GM21390 (cell line): ENCODE measurements around the gene FUT3.
A peak's percentile ranks its signal among the peaks of the same experiment; 100 is the strongest.
"Not testable (repeated sequence)": the region's sequence is repeated elsewhere in the genome, so short reads cannot be mapped to it uniquely, and the experiment has no call there.

Experiments
- ATAC-seq: cut with Tn5 transposase; IDR thresholded peaks from one replicate; pipeline ENCODE4 v1.9.1; 2021; ENCODE audit not compliant: unreplicated experiment

FUT3 gene

DNA sequence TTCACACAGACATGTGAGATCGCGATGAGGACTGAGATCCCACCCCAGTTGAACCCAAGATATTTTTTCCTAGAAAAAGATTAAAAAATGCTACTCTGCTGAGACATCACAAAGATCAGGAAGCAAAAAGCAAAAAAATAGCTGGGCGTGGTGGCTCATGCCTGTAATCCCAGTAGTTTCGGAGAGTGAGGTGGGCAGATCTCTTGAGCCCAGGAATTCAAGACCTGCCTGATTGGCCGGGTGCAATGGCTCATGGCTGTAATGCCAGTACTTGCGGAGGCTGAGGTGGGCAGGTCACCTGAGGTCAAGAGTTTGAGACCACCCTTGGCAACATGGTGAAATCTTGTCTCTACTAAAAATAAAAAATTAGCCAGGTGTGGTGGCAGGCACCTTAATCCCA, 1.1 kb downstream of the FUT3 start:
- no peak for ATAC-seq

DNA sequence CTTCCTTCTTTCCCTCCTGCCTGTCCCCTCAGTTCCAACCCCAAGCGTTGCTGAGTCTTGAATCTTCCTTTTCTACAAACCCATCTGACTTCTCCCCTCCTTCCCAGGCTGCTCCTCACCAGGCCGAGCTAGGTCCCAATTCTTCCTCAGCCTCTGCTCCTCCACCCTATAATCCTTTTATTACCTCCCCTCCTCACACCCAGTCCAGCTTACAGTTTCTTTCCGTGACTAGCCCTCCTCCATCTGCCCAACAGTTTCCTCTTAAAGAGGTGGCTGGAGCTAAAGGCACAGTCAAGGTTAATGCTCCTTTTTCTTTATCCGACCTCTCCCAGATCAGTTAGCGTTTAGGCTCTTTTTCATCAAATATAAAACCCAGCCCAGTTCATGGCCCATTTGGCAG, 2.6 kb downstream of the FUT3 start:
- not testable (repeated sequence) for ATAC-seq

DNA sequence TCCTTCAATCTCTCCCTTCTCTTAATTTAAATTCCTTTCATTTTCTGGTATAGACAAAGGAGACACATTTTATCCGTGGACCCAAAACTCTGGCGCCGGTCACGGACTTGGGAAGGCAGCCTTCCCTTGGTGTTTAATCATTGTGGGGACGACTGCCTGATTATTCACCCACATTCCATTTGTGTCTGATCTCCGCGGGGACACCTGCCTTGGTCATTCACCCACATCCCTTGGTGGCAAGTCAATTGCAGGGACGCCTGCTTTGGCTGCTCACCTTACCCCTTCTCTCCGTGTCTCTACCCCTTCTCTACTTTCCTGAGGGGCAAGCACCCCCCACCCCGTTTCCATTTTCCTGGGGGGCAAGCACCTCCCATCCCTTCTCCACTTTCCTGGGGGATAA, 3.4 kb downstream of the FUT3 start:
- ATAC-seq = not testable (repeated sequence)

DNA sequence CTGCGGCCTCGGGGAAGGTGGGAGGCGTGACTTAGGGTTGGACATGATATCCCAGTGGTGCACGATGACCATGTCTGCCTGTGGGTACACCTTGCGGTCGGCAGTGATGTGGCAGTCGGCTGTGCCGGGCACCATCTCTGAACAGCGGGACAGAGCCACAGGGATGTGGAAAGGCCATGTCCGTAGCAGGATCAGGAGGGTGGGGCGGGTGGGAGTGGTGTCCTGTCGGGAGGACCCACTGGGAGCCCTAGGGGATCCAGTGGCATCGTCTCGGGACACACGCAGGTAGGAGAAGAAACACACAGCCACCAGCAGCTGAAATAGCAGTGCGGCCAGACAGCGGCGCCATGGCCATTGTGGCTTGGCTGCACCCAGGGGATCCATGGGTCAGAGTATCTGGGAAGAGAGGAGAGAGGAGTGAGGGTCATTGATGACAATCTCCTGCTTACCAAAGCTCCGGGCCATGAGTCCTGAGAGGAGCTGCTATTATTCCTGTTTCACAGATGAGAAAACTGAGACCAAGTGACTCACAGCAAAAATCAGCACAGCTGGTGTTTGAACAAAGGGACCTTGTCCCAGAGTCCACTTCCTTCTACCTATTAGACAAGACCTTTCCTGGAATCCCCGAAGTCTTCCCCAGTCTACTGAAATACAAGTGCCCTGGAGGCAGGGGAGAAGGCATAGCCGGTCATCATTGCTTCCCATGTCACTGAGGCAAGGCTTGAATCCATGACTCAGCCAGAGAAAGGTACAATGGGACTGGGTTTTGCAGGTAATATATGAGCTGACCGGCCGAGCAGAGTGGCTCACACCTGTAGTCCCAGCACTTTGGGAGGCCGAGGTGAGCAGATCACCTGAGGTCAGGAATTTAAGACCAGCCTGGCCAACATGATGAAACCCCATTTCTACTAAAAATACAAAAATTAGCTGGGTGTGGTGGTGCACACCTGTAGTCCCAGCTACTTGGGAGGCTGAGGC, 6.5 kb downstream of the FUT3 start:
- no peak for ATAC-seq

DNA sequence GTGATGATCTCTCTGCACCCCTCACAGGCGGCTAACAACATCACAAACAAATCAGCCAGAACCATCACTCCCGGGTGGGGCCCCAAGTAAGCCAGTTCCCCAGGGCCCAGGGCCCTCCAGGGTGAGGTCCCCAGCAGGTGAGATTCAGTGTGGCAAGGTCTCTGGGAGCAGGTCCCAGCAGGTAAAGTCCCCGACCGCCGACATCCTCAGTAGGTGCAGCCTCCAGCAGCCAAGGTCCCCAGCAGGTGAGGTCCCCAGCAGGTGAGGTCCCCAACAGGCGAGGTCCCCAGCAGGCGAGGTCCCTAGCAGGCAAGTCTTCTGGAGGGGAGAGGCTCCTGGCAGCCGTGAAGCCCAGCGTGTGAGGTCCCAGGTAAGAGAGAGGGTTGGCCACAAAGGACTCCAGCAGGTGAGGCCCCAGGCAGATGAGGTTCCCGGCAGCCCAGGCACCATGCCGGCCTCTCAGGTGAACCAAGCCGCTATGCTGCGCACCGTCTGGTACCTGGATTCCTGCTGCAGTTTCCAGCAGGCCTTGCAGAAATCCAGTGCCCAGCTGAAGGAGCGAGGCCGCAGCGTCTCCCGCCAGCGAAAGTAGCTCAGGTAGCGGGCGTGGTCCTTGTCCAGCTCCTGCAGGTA, 7.8 kb downstream of the FUT3 start:
- no peak for ATAC-seq

DNA sequence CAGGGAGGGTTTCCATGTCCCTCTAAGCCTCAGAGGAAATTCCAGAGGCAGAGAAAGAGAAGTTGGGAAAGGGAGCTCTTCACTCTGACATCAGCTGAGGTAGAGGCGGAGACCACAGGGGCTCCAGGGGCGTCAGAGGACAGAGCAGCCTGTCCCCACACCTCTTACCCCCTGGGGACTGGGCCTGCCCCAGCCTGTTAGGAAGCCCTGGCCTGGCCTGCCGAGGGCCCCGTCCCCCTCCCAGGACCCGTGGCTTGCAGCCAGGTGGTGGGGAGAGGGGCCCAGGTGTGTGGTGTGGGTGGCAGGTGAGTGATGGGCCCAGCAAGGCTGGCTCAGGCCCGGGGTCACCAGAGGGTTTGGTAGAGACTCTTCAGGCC, 9.5 kb downstream of the FUT3 start:
- not testable (repeated sequence) for ATAC-seq

DNA sequence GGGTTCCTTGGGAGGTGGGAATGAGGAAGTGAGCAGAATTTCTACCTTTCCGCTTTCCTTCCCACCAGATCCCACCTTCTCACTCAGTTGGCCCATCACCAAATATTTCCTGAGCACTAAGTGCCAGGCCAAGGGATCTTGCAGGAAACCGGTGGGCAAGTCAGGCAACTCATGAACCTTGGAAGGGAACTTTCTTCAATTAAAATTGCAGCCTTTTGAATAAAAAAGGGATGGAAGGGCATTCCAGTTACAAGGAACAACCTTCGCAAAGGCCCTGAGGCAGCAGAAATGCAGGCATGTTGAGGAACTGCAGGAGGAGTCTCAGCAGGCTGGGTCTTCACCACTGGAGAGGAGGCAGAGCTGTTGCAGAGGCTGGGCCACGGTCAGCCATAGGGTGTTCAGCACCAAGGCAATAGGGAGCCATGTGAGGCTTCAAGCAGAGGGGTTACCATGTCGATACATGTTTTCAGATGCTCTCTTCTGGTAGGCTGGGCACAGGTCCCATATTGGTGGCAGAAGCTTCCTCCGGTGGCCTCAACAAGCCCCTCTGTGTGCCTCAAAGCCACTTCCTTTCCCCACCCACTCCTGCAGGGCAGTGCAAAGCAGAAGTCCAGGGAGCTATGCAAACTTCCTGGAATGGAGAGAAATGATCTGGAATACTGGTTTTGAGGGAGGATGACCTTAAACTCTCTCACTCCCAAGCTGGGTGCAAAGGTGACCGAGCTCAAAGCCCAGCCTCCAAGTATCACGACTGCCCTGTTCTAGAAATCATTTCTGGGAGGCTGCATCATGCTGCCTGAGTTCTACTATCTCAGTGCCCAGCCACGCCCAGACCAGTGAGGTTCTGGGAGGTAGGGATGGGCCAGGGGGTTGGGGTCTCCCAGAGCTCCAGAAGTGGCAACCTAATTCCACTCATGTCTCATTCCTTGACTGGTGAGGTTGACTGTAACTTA, 11.9 kb downstream of the FUT3 start, which contains the start of gene FUT6:
TSS of gene FUT6 (minus strand) at position 638 of the 953 bp plus-strand sequence. CDS start 7,135 bp downstream, outside the sequence.
- ATAC-seq = no peak

DNA sequence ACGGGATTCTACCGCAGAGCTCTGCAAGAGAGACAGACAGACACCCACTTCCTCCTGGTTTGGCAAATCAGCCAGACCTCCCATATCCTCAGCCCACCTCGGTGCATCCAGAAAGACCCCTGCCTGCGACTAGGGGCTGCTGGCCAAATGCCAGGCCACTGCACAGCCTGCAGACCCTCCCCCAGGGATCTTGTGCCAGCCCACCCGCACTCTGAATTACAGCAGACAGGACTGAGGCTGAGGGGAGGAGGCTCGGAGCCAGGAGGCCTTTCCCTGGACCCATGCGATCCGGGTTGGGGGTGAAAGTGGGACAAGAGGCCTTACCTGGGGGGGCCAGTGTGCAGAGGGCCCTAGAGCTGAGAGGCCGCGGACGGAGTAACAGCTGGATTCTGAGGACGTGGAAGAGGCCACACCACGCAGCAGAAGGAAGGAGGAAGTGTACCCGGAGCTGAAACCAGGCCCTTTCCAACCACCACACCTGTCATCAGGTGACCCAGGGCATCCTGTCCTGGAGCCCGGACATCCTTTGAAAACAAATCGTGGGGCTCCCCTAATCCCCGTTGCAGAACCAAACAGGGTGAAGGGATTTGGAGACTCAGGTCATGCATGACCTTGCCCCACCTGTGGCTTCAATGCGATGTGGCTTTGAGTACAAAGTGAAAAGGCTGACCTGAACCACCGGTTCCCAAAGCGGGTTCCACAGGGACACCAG, 12.7 kb downstream of the FUT3 start:
- no peak for ATAC-seq

DNA sequence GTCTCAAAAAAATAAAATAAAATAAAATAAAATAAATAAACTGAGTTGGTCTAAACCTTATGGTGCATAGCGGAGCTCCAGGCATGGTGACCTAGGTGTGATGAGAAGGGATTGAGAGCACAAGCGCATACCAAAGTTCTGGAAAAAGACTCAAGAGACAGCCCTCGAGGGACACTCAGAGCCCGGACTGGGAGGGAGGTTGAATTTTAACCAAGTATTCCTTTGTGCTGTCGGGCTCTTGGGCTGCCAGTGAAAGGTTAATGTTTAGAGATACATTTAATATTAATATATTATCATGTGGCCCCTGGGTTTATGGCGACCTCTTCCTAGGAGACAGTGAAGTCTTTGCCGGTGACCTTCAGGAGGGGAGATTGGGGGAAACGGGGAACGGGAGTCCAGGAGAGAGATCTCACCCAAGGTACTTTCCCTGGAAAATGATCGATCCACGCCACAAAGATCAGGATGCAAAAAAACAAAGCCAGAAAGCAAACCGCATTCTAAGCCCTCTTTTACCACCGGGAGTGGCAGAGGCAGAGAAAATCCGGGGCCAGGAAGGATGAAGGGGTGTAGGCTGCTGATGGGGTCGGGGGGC, 13.4 kb downstream of the FUT3 start:
- no peak for ATAC-seq

DNA sequence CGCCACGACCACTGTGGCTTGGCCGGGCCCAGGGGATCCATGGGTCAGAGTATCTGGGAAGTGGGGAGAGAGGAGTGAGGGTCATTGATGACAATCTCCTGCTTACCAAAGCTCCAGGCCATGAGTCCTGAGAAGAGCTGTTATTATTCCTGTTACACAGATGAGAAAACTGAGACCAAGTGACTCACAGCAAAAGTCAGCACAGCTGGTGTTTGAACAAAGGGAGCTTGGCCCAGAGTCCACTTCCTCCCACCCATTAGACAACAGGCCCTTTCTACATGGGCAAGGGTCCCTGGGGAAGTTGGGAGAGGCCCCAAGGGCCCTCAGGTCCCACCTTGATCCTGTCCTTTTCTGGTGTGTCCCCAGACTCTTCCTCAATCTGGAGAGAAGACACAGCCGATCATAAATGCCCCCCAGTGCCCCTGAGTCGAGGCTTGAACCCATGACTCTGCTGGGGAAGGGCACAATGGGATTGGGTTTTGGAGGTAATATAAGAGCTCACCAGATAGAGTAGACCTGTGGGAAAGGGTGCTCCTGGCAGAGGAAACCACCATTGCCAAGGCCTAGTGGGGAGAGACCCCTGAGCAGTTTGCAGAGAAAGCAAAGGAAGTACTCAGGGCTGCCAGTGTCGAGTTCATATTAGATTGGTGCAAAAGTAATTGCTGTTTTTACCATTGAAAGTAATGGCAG, 18.6 kb downstream of the FUT3 start:
- ATAC-seq = no peak

DNA sequence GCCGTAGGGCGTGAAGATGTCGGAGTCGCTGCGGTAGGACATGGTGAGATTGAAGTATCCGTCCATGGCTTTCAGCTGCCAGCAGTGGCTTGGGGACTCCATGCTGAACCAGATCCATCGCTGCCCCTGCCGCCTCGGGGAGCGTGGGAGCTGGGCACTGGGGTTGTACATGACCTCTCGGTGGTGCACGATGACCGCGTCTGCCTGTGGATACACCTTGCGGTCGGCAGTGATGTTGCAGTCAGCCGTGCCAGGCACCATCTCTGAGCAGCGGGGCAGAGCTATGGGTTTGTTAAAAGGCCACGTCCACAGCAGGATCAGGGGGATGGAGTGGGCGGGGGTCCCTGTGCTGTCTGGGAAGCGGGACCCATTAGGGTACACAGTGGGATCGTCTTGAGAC, 19.2 kb downstream of the FUT3 start:
- no peak for ATAC-seq

DNA sequence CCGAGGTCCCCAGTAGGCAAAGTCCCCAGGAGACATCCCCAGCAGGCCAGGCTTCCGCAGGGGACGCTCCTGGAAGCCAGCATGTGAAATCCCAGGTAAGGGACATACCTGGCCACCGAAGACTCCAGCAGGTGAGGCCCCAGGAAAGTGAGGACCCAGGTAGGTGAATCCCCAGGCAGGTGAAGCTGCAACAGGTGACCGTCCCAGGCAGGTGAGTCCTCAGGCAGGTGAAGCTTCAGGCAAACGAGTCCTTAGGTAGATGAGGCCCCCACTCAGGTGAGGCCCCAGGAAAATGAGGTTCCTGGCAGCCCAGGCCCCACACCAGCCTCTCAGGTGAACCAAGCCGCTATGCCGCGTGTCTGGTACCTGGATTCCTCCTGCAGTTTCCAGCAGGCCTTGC, 20.1 kb downstream of the FUT3 start:
- ATAC-seq = no peak

DNA sequence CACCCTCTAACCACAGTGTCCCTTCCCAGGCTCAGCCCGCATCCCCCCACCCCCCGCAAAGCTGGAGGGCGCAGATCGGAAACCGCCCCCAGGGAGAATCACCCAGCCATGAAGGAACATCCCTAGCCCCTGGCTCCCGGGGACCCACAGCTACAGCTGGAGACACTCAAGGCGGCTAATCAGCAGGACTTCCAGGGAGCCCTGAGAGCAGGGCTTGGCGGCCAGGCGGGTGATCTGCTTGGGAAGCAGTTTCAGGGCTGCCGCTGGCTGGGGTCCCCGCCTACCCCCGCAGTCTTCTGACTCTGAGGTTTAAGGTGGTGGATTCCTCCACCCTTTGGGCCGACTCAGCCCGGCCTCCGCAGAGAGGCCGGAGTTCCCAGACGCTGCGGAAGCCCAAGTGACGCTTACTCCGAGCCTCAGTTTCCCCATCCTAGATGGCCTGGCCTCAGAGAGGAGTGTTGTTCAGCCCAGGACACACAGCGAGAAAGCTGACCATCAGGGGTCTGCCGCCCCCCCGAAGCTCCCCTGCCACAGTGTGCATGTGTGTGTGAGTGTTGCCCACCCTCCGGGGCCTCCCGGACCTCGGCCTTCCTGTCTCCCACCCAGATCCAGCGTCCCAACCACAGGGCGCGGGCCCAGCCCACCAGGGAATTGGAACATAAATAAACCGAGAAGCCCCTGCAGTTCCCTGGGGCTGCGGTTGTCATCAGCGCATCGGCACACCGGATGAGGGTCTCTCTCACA, 21.5 kb downstream of the FUT3 start:
- ATAC-seq = no peak

DNA sequence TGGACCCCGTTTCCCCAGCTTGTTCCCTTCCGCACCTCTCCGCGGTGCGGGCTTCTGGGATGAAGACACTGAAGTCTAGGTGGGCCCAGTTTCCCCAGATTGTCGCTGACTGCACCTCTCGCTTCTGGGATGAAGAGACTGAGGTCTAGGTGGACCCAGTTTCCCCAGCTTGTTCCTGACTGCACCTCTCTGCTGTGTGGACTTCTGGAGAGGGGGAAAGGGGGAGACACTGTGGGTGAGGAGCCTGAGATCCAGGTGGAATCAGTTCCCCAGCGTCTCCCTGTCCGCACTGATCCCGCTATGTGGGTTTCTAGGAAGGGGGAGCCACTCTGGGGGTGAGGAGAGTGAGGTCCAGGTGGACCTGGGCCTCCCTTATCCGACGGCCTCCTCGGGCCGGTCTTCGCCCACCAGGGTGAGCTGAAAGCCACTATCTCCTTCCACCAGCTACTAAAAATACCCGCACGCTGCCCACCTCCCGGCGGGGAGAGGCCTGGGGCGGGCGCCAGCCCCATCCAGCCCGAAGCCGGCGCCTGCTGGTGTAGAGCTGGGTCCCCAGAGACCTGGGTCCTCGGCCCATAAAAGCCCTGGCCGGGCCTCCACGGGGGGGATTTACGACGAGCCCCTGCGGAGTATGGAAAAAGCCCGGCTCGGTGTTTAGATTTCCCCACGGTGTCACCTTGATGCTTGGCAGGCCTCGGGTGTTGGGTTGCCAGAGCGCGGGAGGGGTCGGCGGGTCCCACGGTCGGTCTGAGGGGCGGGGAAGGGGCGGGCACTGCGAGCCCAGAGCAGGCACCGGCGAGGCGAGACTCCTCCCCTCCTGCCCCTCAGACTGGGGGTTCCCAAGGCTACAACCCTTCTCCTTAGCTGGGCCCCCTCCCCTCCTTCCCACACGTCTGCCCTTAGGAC, 22.3 kb downstream of the FUT3 start:
- ATAC-seq = no peak

DNA sequence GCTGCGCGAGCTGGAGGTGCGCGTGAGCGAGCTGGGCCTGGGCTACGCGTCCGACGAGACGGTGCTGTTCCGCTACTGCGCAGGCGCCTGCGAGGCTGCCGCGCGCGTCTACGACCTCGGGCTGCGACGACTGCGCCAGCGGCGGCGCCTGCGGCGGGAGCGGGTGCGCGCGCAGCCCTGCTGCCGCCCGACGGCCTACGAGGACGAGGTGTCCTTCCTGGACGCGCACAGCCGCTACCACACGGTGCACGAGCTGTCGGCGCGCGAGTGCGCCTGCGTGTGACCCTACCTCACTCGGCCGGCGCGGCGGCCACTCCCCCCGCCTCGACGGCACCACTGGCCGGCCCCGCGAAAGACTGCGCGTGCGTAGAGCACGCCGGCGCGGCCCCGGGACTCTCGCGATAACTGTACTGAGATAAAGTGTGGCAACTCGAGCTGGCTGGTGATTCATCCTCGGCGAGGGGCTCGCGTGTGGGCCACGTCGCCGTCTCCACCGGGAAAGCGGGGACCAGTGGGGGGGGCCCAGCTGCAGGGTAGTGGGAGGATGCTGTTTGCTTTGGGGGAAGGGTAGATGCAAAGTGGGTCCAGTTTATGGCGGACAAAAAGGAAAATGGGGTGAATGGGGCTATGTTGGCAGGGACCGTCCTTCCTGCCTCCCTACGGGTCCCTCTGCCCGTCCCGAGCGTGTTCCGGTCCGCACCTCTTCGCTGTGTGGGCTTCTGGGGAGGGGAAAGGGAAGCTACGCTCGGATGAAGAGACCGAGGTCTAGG, 23.2 kb downstream of the FUT3 start:
- peak; percentile 47 for ATAC-seq

DNA sequence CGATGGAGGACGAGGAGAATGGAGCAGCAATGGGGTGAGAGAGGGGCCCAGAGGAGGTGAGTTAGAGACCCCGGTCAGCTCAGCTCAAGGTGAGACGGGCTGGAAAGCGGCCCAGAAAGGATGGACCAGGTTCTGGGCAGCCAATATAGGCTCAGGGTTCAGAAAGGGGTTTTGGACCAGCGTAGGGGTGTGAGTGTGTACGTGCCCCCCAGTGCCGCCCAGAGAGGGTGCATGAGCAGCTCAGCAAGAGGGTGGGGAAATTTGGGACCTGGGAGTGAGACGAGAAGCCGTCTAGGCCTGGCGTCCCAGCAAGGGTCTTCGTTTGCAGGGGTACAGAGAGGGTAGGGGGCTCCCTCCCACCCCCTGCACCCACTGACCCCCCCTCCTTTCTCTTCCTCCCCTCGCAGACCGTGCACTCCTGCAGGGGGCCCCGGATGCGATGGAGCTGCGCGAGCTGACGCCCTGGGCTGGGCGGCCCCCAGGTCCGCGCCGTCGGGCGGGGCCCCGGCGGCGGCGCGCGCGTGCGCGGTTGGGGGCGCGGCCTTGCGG, 23.8 kb downstream of the FUT3 start:
- ATAC-seq = no peak
